Non-pigmented ciliary epithelial cell (primary cell): Measurements from ENCODE around the gene HAAO.
"Not testable (repeated sequence)": the region's sequence is repeated elsewhere in the genome, so short reads cannot be mapped to it uniquely, and the experiment has no call there.

Experiments used
- DNase-seq: peaks from one replicate; pipeline ENCODE4 v3.0.0-alpha.2; 2010; ENCODE audit warnings: low read depth

HAAO gene

GRCh38 chr2:42792583-42793333, at the start of gene HAAO:
HAAO (minus strand) TSS chr2:42792583; CDS start chr2:42792536, 47 bp downstream.
- DNase-seq: no peak

GRCh38 chr2:42841344-42841743, 49.0 kb upstream of the HAAO start:
- DNase-seq: no peak

GRCh38 chr2:42840760-42841159, 48.4 kb upstream of the HAAO start:
- DNase-seq: no peak

- DNase-seq: no peak
Observed at GRCh38 chr2:42839809-42840501, 47.6 kb upstream of the HAAO start.

GRCh38 chr2:42838133-42838532, 45.8 kb upstream of the HAAO start:
- DNase-seq: no peak

GRCh38 chr2:42835577-42836371, 43.4 kb upstream of the HAAO start:
- DNase-seq: peak; percentile 95

- no peak for DNase-seq
Observed at GRCh38 chr2:42834161-42834560, 41.8 kb upstream of the HAAO start.

GRCh38 chr2:42832289-42832634, 39.9 kb upstream of the HAAO start:
- DNase-seq: no peak

GRCh38 chr2:42831575-42832288, 39.3 kb upstream of the HAAO start:
- DNase-seq: not testable (repeated sequence)

- no peak for DNase-seq
Observed at GRCh38 chr2:42830922-42831574, 38.7 kb upstream of the HAAO start.

- no peak for DNase-seq
Observed at GRCh38 chr2:42829671-42830440, 37.5 kb upstream of the HAAO start.

- no peak for DNase-seq
Observed at GRCh38 chr2:42828487-42829425, 36.4 kb upstream of the HAAO start.

- DNase-seq: no peak
Observed at GRCh38 chr2:42827647-42828486, 35.5 kb upstream of the HAAO start.

- no peak for DNase-seq
Observed at GRCh38 chr2:42826231-42826630, 33.8 kb upstream of the HAAO start.

GRCh38 chr2:42824454-42824807, 32.0 kb upstream of the HAAO start:
- no peak for DNase-seq

- no peak for DNase-seq
Observed at GRCh38 chr2:42823744-42824453, 31.5 kb upstream of the HAAO start.

- DNase-seq: no peak
Observed at GRCh38 chr2:42819160-42819559, 26.8 kb upstream of the HAAO start.

- DNase-seq: no peak
Observed at GRCh38 chr2:42815726-42816125, 23.3 kb upstream of the HAAO start.
